K562 (cell line): ENCODE data around the gene OR2D2. TPM values are rescaled to one million over a fixed set of nuclear protein-coding genes. Genes with fewer than 3 reads are reported as not detected.
A peak's percentile ranks its signal among the peaks of the same experiment; 100 is the strongest.

Experiments used
- ATAC-seq: fragments of 200-7000 bp; cut with Tn5 transposase; 3 replicates; pipeline ENCODE4 v1.9.1; 2020; ENCODE audit warnings: moderate library complexity
- BruUV-seq: library from RNA; stranded (reverse); fragments of 400-500 nt; replicated peaks from 2 replicates; lab custom pipeline; 2021; lab: Mats Ljungman, UMichigan
- CTCF ChIA-PET: fragments of 300-600 bp; formaldehyde crosslinking; extraction: SDS; loops from one replicate; lab custom pipeline; 2021; ENCODE audit warnings: low intra/inter-chr PET ratio; lab: Yijun Ruan, JAX
- POLR2A ChIA-PET: fragments of 300-600, 350-650 bp; sonication (Branson Sonifier 250); formaldehyde crosslinking; extraction: SDS; loops from one replicate; lab custom pipeline; 2021; ENCODE audit warnings: antibody characterized with exemption, inconsistent platforms; lab: Yijun Ruan, JAX
- DNase-seq, 4 experiments: peaks; one replicate each; pipeline versions ENCODE4 v3.0.0 to v3.0.0-alpha.2; 2011 to 2018; ENCODE audit warnings: low spot score in 3 of 4, mixed read lengths in 3 of 4; ENCODE audit errors: extremely low read depth in 1 of 4
- FAIRE-seq: peaks from 2 replicates; lab custom pipeline; 2011; peaks lifted over from hg19 to GRCh38; lab: Jason Lieb, UNC
- H2AFZ ChIP-seq: 2 replicates; pipeline ENCODE4 v1.6.0; 2011; ENCODE audit warnings: low read depth, low read length, control low read depth, inconsistent platforms
- H3K27ac ChIP-seq: fragments of 200-600 bp; 3 replicates; pipeline ENCODE4 v1.8.0; 2011; ENCODE audit warnings: low read depth, mild to moderate bottlenecking, control low read depth, inconsistent platforms, low read length, moderate library complexity, mixed read lengths; ENCODE audit errors: extremely low read depth
- H3K27me3 ChIP-seq, 2 experiments: fragments of 300-600 bp in 1 of 2; 2 replicates in 1 of 2; 3 replicates in 1 of 2; pipeline versions ENCODE4 v1.6.0 to v1.8.0; 2011; ENCODE audit warnings: inconsistent platforms in 2 of 2, low read length in 2 of 2, mild to moderate bottlenecking in 1 of 2, mixed read lengths in 1 of 2, moderate library complexity in 1 of 2; ENCODE audit not compliant: control insufficient read depth in 2 of 2, insufficient read depth in 2 of 2
- H3K36me3 ChIP-seq: fragments of 300-600 bp; 3 replicates; pipeline ENCODE4 v1.8.0; 2011; ENCODE audit warnings: mild to moderate bottlenecking, low read length, inconsistent platforms; ENCODE audit not compliant: control insufficient read depth, insufficient read depth
- H3K4me1 ChIP-seq, 2 experiments: fragments of 200-600 bp in 1 of 2; replicated peaks in 1 of 2; 2 replicates in 1 of 2; 3 replicates in 1 of 2; pipeline versions ENCODE4 v1.5.1 to v1.8.0; 2011; ENCODE audit warnings: inconsistent platforms in 2 of 2, low read length in 2 of 2, mild to moderate bottlenecking in 1 of 2, mixed read lengths in 1 of 2, moderate library complexity in 1 of 2; ENCODE audit not compliant: control insufficient read depth in 2 of 2, insufficient read depth in 2 of 2
- H3K4me2 ChIP-seq: 2 replicates; pipeline ENCODE4 v1.6.1; 2011; ENCODE audit warnings: low read length, control low read depth, inconsistent platforms, mixed read lengths; ENCODE audit not compliant: insufficient read depth
- H3K4me3 ChIP-seq: fragments of 200-600 bp; sonication (generic), shearing (Covaris generic); 2 replicates; pipeline ENCODE4 v1.5.1; 2016; ENCODE audit warnings: control low read depth, inconsistent platforms
- H3K79me2 ChIP-seq: fragments of 200-600 bp; 3 replicates; pipeline ENCODE4 v1.8.0; 2011; ENCODE audit warnings: low read length, inconsistent platforms; ENCODE audit not compliant: control insufficient read depth, insufficient read depth
- H3K9ac ChIP-seq, 2 experiments: 2 replicates each; pipeline versions ENCODE4 v1.6.0 to v1.6.1; 2011; ENCODE audit warnings: low read depth in 2 of 2, low read length in 2 of 2, control low read depth in 1 of 2, inconsistent platforms in 1 of 2, mild to moderate bottlenecking in 1 of 2, mixed read lengths in 1 of 2; ENCODE audit not compliant: insufficient read depth in 1 of 2
- H3K9me1 ChIP-seq: one replicate; pipeline ENCODE4 v1.6.0; 2011; ENCODE audit warnings: inconsistent platforms, mild to moderate bottlenecking, low read length, moderate library complexity; ENCODE audit not compliant: control insufficient read depth, insufficient read depth
- H3K9me3 ChIP-seq: replicated peaks from 2 replicates; pipeline ENCODE4 v1.5.1; 2011; ENCODE audit warnings: low read depth, low read length, inconsistent platforms; ENCODE audit not compliant: control insufficient read depth, insufficient read depth
- H4K20me1 ChIP-seq: replicated peaks from 2 replicates; pipeline ENCODE4 v1.6.1; 2011; ENCODE audit warnings: low read length, inconsistent platforms, mixed read lengths; ENCODE audit not compliant: control insufficient read depth, insufficient read depth
- BCOR ChIP-seq: fragments of 450-650 bp; IDR thresholded peaks from 2 replicates; pipeline ENCODE4 v1.6.1; 2016
- CBX5 ChIP-seq: IDR thresholded peaks from 2 replicates; pipeline ENCODE4 v1.6.1; 2014; ENCODE audit warnings: low read depth, borderline replicate concordance
- ELF2 ChIP-seq: fragments of 250-450 bp; sonication (Bioruptor Pico); IDR thresholded peaks from 2 replicates; pipeline ENCODE4 v1.5.0; 2021; ENCODE audit warnings: mild to moderate bottlenecking
- KDM1A ChIP-seq, 2 experiments: fragments of 450-650 bp; IDR thresholded peaks; 2 replicates each; pipeline ENCODE4 v1.6.1; 2016; ENCODE audit warnings: mild to moderate bottlenecking in 2 of 2
- LEF1 ChIP-seq: fragments of 450-650 bp; IDR thresholded peaks from 2 replicates; pipeline ENCODE4 v1.6.1; 2016; ENCODE audit warnings: mild to moderate bottlenecking
- RBM25 ChIP-seq: fragments of 200-400 bp; formaldehyde crosslinking; IDR thresholded peaks from 2 replicates; pipeline ENCODE4 v1.6.1; 2018; ENCODE audit warnings: low read length, low read depth, moderate library complexity; ENCODE audit not compliant: severe bottlenecking
- TCF7L2 ChIP-seq: fragments of 150-350 bp; IDR thresholded peaks from 2 replicates; pipeline ENCODE4 v1.6.1; 2016; ENCODE audit warnings: low read depth, mild to moderate bottlenecking, low read length, moderate library complexity
- ZNF146 ChIP-seq: IDR thresholded peaks from one replicate; pipeline ENCODE4 v1.6.1; 2018; ENCODE audit warnings: missing compliant biosample characterization; ENCODE audit not compliant: unreplicated experiment
- WGBS: fragments of 100-300 bp; shearing (Covaris generic); methylation state at CpG from one replicate; pipeline ENCODE4 v1.1.6; 2016; ENCODE audit warnings: low coverage, mixed read lengths; ENCODE audit not compliant: insufficient coverage; ENCODE audit errors: missing lambda C conversion rate; 5-methylcytosine and 5-hydroxymethylcytosine counted together
- in situ Hi-C: fragments of 300-500 bp; cut with MboI; formaldehyde crosslinking; loops from 4 replicates; pipeline ENCODE4 v1.15.0; 2018; ENCODE audit warnings: inconsistent platforms, mixed read lengths
- intact Hi-C: fragments of 100-400 bp; cut with micrococcal nuclease; formaldehyde crosslinking; loops from 2 replicates; pipeline ENCODE4 v1.14.2; 2022
- polyA plus RNA-seq, 8 experiments: library from polyadenylated mRNA; depleted of rRNA in 4 of 8; stranded (reverse) in 5 of 8; unstranded in 3 of 8; fragments of >200 nt; fragmentation: Nextera tagmentation in 2 of 8; fragmentation: Illumina TruSeq in 1 of 8; extraction: Ambion mirVana in 2 of 8; extraction: Trizol in 1 of 8; gene quantifications; 2 replicates each; pipeline versions ENCODE4 v1.2.1 to v1.2.3, GENCODE V29; 2011 to 2014; ENCODE audit warnings: inconsistent platforms in 1 of 8, missing spikeins in 1 of 8
- total RNA-seq, 7 experiments: library from RNA; depleted of rRNA in 6 of 7; stranded (reverse); fragments of >200 nt in 6 of 7; fragmentation: Illumina TruSeq in 2 of 7; extraction: Trizol in 2 of 7; gene quantifications; 2 replicates each; pipeline versions ENCODE4 v1.2.1 to v1.2.3, GENCODE V29; 2011 to 2021; ENCODE audit warnings: low replicate concordance in 1 of 7
- TF ChIP-seq, protein P1 (sequence below): sonication (generic); formaldehyde crosslinking; IDR thresholded peaks from 2 replicates; pipeline ENCODE4 v1.4.0; 2020; ENCODE audit warnings: mild to moderate bottlenecking, missing genetic modification reagents

Gene OR2D2
- total and polyA plus RNA-seq, 9 of the 15 experiments (the other 6 are each of a cell fraction or from before 2014, with no cell fraction given): 0.10 to 1.0 (median 0.57) TPM; not detected in 2

- H3K27ac ChIP-seq: no peak overlapping the region
- DNase-seq (no peak), FAIRE-seq (no peak), ATAC-seq (no peak)
- intact Hi-C loops (no loop called here), in situ Hi-C loops (no loop called here)
- H3K9ac ChIP-seq: no peak overlapping the region
- H3K4me1 ChIP-seq: no peaks in the 10 kb centered on the region
- ChIA-PET POLR2A (interaction anchor here (1.0 kb wide), 1 partner anchor 42 kb away, joined by 3 read pairs; no protein-coding TSS in a partner anchor), CTCF (no interaction called here)
- H3K36me3 ChIP-seq: no peaks in the 10 kb centered on the region
- TF ChIP-seq CBX5 (no peak), TCF7L2 (no peak), BCOR (peak; percentile 82), RBM25 (peak; percentile 94), ELF2 (CRISPR knock-in tag) (no peak), ZNF146 (CRISPR knock-in tag) (peak; percentile 99), KDM1A (IDR thresholded peaks at IDR 0.05) (peak; percentile 19 to 57; a peak in 1 of 4 replicates), LEF1 (no peak)
- TF ChIP-seq, protein P1, sequence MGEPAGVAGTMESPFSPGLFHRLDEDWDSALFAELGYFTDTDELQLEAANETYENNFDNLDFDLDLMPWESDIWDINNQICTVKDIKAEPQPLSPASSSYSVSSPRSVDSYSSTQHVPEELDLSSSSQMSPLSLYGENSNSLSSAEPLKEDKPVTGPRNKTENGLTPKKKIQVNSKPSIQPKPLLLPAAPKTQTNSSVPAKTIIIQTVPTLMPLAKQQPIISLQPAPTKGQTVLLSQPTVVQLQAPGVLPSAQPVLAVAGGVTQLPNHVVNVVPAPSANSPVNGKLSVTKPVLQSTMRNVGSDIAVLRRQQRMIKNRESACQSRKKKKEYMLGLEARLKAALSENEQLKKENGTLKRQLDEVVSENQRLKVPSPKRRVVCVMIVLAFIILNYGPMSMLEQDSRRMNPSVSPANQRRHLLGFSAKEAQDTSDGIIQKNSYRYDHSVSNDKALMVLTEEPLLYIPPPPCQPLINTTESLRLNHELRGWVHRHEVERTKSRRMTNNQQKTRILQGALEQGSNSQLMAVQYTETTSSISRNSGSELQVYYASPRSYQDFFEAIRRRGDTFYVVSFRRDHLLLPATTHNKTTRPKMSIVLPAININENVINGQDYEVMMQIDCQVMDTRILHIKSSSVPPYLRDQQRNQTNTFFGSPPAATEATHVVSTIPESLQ (CRISPR knock-in tag): no peak
- no peaks in the 10 kb centered on the region for H3K27me3 ChIP-seq
- no TSS peak for BruUV-seq
- H3K79me2 ChIP-seq: no peaks in the 10 kb centered on the region
- no peak overlapping the region for H3K4me3 ChIP-seq
- no peak overlapping the region for H3K4me2 ChIP-seq
- H3K9me3 ChIP-seq: no peaks in the 10 kb centered on the region
- H2AFZ ChIP-seq: no peak overlapping the region
- H3K9me1 ChIP-seq: no peaks in the 10 kb centered on the region
- no peaks in the 10 kb centered on the region for H4K20me1 ChIP-seq
- WGBS: 43% methylated on average over 2 of the region's 2 CpGs
Observed at GRCh38 chr11:6919698-6920097, 27.4 kb upstream of the OR2D2 start.
